HG03060 (cell line): ENCODE data around the gene CNOT11.
A peak's percentile ranks its signal among the peaks of the same experiment; 100 is the strongest.
"Not testable (repeated sequence)": the region's sequence is repeated elsewhere in the genome, so short reads cannot be mapped to it uniquely, and the experiment has no call there.

Experiments
- ATAC-seq: cut with Tn5 transposase; IDR thresholded peaks from one replicate; pipeline ENCODE4 v1.9.1; 2021; ENCODE audit warnings: low read depth, moderate number of reproducible peaks; ENCODE audit not compliant: unreplicated experiment

CNOT11 gene

GRCh38 chr2:101244899-101245298 is 7.8 kb upstream of the CNOT11 start:
- ATAC-seq: not testable (repeated sequence)

- not testable (repeated sequence) for ATAC-seq
Measured at GRCh38 chr2:101245468-101245867, 7.2 kb upstream of the CNOT11 start.

- not testable (repeated sequence) for ATAC-seq
Measured at GRCh38 chr2:101248756-101249155, 3.9 kb upstream of the CNOT11 start.

- no peak for ATAC-seq
Measured at GRCh38 chr2:101249826-101250225, 2.9 kb upstream of the CNOT11 start.

GRCh38 chr2:101251246-101251781 is 1.4 kb upstream of the CNOT11 start:
- ATAC-seq: not testable (repeated sequence)

- peak; percentile 29 for ATAC-seq
Measured at GRCh38 chr2:101251844-101252407, 760 bp upstream of the CNOT11 start.

GRCh38 chr2:101253013-101253702 is 472 bp downstream of the CNOT11 start:
- ATAC-seq: peak; percentile 15

GRCh38 chr2:101253703-101254450 is 1.2 kb downstream of the CNOT11 start:
- ATAC-seq: no peak

- ATAC-seq: no peak
Measured at GRCh38 chr2:101255501-101255900, 2.8 kb downstream of the CNOT11 start.

GRCh38 chr2:101256316-101256715 is 3.6 kb downstream of the CNOT11 start:
- ATAC-seq: no peak

GRCh38 chr2:101258804-101259203 is 6.1 kb downstream of the CNOT11 start:
- no peak for ATAC-seq

- ATAC-seq: no peak
Measured at GRCh38 chr2:101262142-101262541, 9.5 kb downstream of the CNOT11 start.

GRCh38 chr2:101263377-101263800 is 10.7 kb downstream of the CNOT11 start:
- no peak for ATAC-seq

GRCh38 chr2:101264360-101264939 is 11.8 kb downstream of the CNOT11 start:
- no peak for ATAC-seq

GRCh38 chr2:101265893-101266499 is 13.3 kb downstream of the CNOT11 start:
- no peak for ATAC-seq

- ATAC-seq: no peak
Measured at GRCh38 chr2:101267671-101268656, 15.3 kb downstream of the CNOT11 start.

- no peak for ATAC-seq
Measured at GRCh38 chr2:101270700-101271259, 18.1 kb downstream of the CNOT11 start.

- peak; percentile 84 for ATAC-seq
Measured at GRCh38 chr2:101272045-101272784, 19.5 kb downstream of the CNOT11 start.
